H1 (cell line): ENCODE data around the gene SLC23A3. TPM values are rescaled to one million over a fixed set of nuclear protein-coding genes. Genes with fewer than 3 reads are reported as not detected.

ENCODE experiments used
- ATF2 ChIP-seq: IDR thresholded peaks from 2 replicates; pipeline ENCODE4 v1.6.1; 2012; ENCODE audit warnings: low read length, inconsistent platforms
- CHD2 ChIP-seq: IDR thresholded peaks from 2 replicates; pipeline ENCODE4 v1.6.1; 2012; ENCODE audit warnings: low read length, improper control_type of control experiment
- CHD7 ChIP-seq: fragments of 300-600 bp; sonication (generic); IDR thresholded peaks from 2 replicates; pipeline ENCODE4 v1.7.1; 2012; ENCODE audit warnings: low read length, moderate library complexity, mild to moderate bottlenecking, inconsistent platforms; ENCODE audit not compliant: insufficient replicate concordance
- TBP ChIP-seq: IDR thresholded peaks from 2 replicates; pipeline ENCODE4 v1.6.1; 2011; ENCODE audit warnings: low read depth, low read length, improper control_type of control experiment
- USF2 ChIP-seq: IDR thresholded peaks from 2 replicates; pipeline ENCODE4 v1.6.1; 2011; ENCODE audit warnings: low read length, improper control_type of control experiment
- polyA plus RNA-seq, 7 experiments: library from polyadenylated mRNA; depleted of rRNA in 3 of 7; stranded (reverse) in 5 of 7; unstranded in 2 of 7; fragments of >200 nt in 5 of 7; fragments of 200-250 nt in 2 of 7; gene quantifications; 1 replicate in 5 of 7; 2 replicates in 1 of 7; 4 replicates in 1 of 7; pipeline versions ENCODE4 v1.2.1 to v1.2.3, GENCODE V29; 2011 to 2013; ENCODE audit warnings: missing spikeins in 2 of 7, mixed read lengths in 2 of 7
- total RNA-seq: library from RNA; stranded (reverse); fragmentation: NEBNext Ultra II Directional; extraction: Animal tissue kit (Norgen Biotek cat#: 25700); gene quantifications from 2 replicates; pipeline ENCODE4 v1.2.1, GENCODE V29; 2021

Gene SLC23A3
- total and polyA plus RNA-seq, 2 of the 8 experiments (the other 6 are each of a cell fraction or from before 2014, with no cell fraction given) = 0.35 to 0.84 TPM

GRCh38 chr2:219184121-219184520 lies 14.3 kb upstream of the SLC23A3 start (continued):
- TF ChIP-seq CHD7 (no peak), ATF2 (no peak), TBP (no peak), CHD2 (no peak), USF2 (no peak)
